HG02870 (cell line): ENCODE measurements around the gene FBXO39.
"Not testable (repeated sequence)": the region's sequence is repeated elsewhere in the genome, so short reads cannot be mapped to it uniquely, and the experiment has no call there.

Experiments
- ATAC-seq: cut with Tn5 transposase; IDR thresholded peaks from one replicate; pipeline ENCODE4 v1.9.1; 2021; ENCODE audit warnings: mild to moderate bottlenecking, moderate library complexity; ENCODE audit not compliant: unreplicated experiment

Gene FBXO39

GRCh38 chr17:6787081-6787693, 11.2 kb downstream of the FBXO39 start:
- no peak for ATAC-seq

GRCh38 chr17:6789146-6789545, 13.1 kb downstream of the FBXO39 start:
- no peak for ATAC-seq

GRCh38 chr17:6793748-6794493, 17.9 kb downstream of the FBXO39 start:
- ATAC-seq, result no peak

GRCh38 chr17:6796017-6796886, 20.2 kb downstream of the FBXO39 start:
- ATAC-seq, result no peak

GRCh38 chr17:6796887-6797490, 21.0 kb downstream of the FBXO39 start:
- no peak for ATAC-seq

- ATAC-seq, result no peak
Measured at GRCh38 chr17:6797718-6798351, 21.8 kb downstream of the FBXO39 start.

GRCh38 chr17:6799738-6800137, 23.7 kb downstream of the FBXO39 start:
- ATAC-seq, result no peak

- ATAC-seq, result no peak
Measured at GRCh38 chr17:6800422-6801027, 24.5 kb downstream of the FBXO39 start.

- no peak for ATAC-seq
Measured at GRCh38 chr17:6811510-6811909, 35.5 kb downstream of the FBXO39 start.

- no peak for ATAC-seq
Measured at GRCh38 chr17:6812295-6812694, 36.3 kb downstream of the FBXO39 start.

GRCh38 chr17:6815775-6816174, 39.8 kb downstream of the FBXO39 start:
- no peak for ATAC-seq

GRCh38 chr17:6816368-6816767, 40.4 kb downstream of the FBXO39 start:
- ATAC-seq, result not testable (repeated sequence)

GRCh38 chr17:6818938-6819337, 42.9 kb downstream of the FBXO39 start:
- no peak for ATAC-seq

GRCh38 chr17:6823011-6823442, 47.0 kb downstream of the FBXO39 start:
- no peak for ATAC-seq

GRCh38 chr17:6830383-6830986, 54.5 kb downstream of the FBXO39 start:
- ATAC-seq, result no peak

GRCh38 chr17:6831661-6832263, 55.7 kb downstream of the FBXO39 start, which contains the start of gene TEKT1:
Gene TEKT1 (minus strand): TSS chr17:6831729. CDS start chr17:6830376, 1,353 bp downstream.
- ATAC-seq, result no peak
